Progenitor cell of endocrine pancreas (in vitro differentiated cells): ENCODE measurements around the gene ZNF836. TPM values are rescaled to one million over a fixed set of nuclear protein-coding genes. Genes with fewer than 3 reads are reported as not detected.
A peak's percentile ranks its signal among the peaks of the same experiment; 100 is the strongest.

Experiments used
- DNase-seq: peaks from one replicate; pipeline ENCODE4 v3.0.0; 2021; ENCODE audit warnings: low spot score; ENCODE audit not compliant: unreplicated experiment
- H3K27ac Mint-ChIP-seq: 2 replicates; pipeline ENCODE4 v1.8.0; 2021; ENCODE audit warnings: mild to moderate bottlenecking, moderate library complexity, mixed read lengths
- H3K27me3 Mint-ChIP-seq: 2 replicates; pipeline ENCODE4 v1.8.0; 2021; ENCODE audit warnings: mixed read lengths
- H3K36me3 Mint-ChIP-seq: 2 replicates; pipeline ENCODE4 v1.8.0; 2022; ENCODE audit warnings: mixed read lengths; ENCODE audit not compliant: insufficient read depth
- H3K4me1 Mint-ChIP-seq: 2 replicates; pipeline ENCODE4 v1.8.0; 2021; ENCODE audit warnings: low read depth, mixed read lengths
- H3K4me3 Mint-ChIP-seq: 2 replicates; pipeline ENCODE4 v1.8.0; 2021; ENCODE audit warnings: low read depth, mild to moderate bottlenecking, moderate library complexity, mixed read lengths
- H3K9me3 Mint-ChIP-seq: 2 replicates; pipeline ENCODE4 v1.8.0; 2021; ENCODE audit warnings: low read depth, mixed read lengths
- long read RNA-seq: library from polyadenylated mRNA; unstranded; transcript quantifications from one replicate; pipeline ENCODE4 v2.0.0, GENCODE V29; 2020
- total RNA-seq: library from RNA; stranded (reverse); gene quantifications from 2 replicates; pipeline ENCODE4 v1.2.1, GENCODE V29; 2021
- TF ChIP-seq, protein P1 (sequence below): fragments of 200-600 bp; sonication (generic); IDR thresholded peaks from one replicate; pipeline ENCODE4 v1.5.0; 2021; ENCODE audit warnings: antibody characterized with exemption, mild to moderate bottlenecking; ENCODE audit not compliant: unreplicated experiment

Gene ZNF836
- total RNA-seq, result 30.2 and 32.6 TPM in 2 replicates
- long read RNA-seq, partial matches to known transcripts, result 4 of 20 reads
- long read RNA-seq, other reads (novel, unspliced or antisense), result 13 of 20 reads

DNA sequence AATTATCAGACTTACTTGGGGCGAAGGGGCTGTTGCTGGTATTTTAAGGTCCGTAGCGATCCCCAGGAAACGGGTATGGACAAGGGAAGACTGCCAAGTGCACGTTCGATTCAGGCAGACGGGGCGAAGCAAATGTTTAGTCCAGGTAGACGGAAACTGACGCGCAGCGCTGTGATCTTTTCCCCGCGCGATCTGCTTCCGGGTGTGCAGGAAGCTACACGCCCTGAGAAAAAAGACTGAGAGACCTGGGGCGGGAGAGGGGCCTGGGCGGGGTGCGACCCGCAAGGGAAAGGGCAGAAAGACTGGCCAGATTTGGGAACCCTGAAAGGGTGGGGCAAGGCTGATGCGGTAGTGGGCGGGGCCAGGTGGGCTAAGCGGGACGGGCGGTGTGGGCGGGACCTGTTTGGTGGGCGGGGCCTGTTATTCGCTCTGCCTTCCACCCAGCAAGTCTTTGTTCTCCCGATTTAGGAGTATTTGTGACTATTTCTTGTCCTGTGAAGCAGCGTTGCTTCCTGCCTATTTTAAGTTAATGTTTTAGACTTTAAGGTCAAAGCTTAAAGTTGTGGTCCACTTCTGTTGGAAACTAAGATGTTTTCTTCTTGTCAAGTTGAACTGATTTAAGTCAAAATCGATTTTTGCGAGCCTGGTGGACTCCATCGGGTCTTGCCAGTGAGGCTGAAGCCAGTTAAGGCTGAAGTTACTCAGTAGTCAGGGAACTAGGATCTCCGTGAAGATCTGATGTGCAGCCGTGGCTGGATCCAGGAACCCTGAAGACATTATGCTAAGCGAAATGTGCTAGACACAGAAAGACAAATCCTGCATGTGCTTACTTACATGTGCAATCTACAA lies at the start of gene ZNF836:
Gene ZNF836, minus strand, starts transcription at position 301 of the 849 bp plus-strand sequence. CDS start 3,549 bp downstream, outside the sequence.
- peaks cover 3% of the 10 kb centered on the region for H3K9me3 Mint-ChIP-seq
- peaks cover 18% of the 10 kb centered on the region for H3K36me3 Mint-ChIP-seq
- DNase-seq, result peak; percentile 72
- peaks cover 22% of the 10 kb centered on the region for H3K4me1 Mint-ChIP-seq
- peak within 1 kb of the TSS; percentile 93 for H3K4me3 Mint-ChIP-seq
- TF ChIP-seq, protein P1, sequence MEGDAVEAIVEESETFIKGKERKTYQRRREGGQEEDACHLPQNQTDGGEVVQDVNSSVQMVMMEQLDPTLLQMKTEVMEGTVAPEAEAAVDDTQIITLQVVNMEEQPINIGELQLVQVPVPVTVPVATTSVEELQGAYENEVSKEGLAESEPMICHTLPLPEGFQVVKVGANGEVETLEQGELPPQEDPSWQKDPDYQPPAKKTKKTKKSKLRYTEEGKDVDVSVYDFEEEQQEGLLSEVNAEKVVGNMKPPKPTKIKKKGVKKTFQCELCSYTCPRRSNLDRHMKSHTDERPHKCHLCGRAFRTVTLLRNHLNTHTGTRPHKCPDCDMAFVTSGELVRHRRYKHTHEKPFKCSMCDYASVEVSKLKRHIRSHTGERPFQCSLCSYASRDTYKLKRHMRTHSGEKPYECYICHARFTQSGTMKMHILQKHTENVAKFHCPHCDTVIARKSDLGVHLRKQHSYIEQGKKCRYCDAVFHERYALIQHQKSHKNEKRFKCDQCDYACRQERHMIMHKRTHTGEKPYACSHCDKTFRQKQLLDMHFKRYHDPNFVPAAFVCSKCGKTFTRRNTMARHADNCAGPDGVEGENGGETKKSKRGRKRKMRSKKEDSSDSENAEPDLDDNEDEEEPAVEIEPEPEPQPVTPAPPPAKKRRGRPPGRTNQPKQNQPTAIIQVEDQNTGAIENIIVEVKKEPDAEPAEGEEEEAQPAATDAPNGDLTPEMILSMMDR, result no peak
- H3K27ac Mint-ChIP-seq, result peak within 1 kb of the TSS; percentile 97
- H3K27me3 Mint-ChIP-seq, result no peaks in the 10 kb centered on the region

DNA sequence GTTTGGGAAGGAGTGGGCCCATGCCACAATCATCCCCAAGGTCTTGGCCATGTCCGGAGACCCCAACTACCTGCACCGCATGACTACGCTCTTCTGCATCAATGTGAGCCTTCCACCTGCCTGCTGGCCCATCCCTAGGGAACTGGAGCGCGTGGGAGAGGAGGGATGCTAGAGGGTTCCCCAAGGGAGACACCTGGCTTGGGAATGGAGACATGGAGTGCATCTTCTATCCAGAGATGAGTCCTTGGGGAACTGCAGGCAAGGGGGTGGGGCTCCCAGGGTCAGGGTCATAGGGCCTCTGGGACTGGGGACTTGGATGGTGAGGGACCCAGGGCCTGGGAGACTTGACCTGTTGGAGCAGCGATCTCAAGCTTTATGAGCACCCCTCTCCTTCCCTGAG lies 49.6 kb upstream of the ZNF836 start:
- Mint-ChIP-seq H3K36me3 (peaks cover 34% of the 10 kb centered on the region), H3K27ac (no peak overlapping the region), H3K4me1 (no peaks in the 10 kb centered on the region), H3K27me3 (no peaks in the 10 kb centered on the region), H3K9me3 (no peaks in the 10 kb centered on the region), H3K4me3 (no peak overlapping the region)
- no peak for DNase-seq
- TF ChIP-seq, protein P1, result no peak

DNA sequence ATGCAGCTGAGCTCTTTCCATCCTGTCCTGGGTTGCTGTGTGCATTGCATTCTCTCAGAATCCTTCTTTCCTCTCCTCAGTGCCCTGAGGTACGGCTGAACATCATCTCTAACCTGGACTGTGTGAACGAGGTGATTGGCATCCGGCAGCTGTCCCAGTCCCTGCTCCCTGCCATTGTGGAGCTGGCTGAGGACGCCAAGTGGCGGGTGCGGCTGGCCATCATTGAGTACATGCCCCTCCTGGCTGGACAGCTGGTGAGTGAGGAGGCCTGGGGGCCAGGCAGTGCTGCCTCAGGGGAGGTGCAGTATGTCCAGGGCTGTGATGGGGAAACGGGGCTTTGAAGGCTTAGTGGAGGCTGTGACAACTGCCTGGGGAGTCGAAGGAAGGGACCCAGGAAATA lies 48.2 kb upstream of the ZNF836 start:
- H3K9me3 Mint-ChIP-seq, result no peaks in the 10 kb centered on the region
- no peak overlapping the region for H3K4me3 Mint-ChIP-seq
- no peaks in the 10 kb centered on the region for H3K27me3 Mint-ChIP-seq
- H3K36me3 Mint-ChIP-seq, result peaks cover 29% of the 10 kb centered on the region
- H3K27ac Mint-ChIP-seq, result peak overlapping the region; percentile 50
- DNase-seq, result no peak
- TF ChIP-seq, protein P1, result no peak
- no peaks in the 10 kb centered on the region for H3K4me1 Mint-ChIP-seq

DNA sequence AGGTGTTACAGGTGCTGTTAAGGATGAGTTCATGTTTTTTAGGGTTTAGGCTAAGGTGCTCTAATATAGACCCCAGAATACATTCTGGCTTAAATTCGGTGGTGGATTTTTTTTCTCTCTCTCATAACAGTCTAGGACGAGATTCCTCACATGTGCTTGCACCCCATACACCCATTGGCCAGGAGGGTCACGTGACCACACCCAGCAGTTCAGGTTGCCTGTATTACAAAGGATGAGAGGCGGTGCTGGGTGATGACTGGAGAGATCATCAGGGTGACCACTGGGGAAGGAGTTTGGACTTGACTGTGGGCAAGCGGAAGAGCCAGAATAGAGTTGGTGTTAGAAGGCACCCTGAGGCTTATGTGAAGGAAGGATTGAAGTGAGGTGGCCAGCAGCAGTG lies 46.2 kb upstream of the ZNF836 start:
- Mint-ChIP-seq H3K4me3 (no peak overlapping the region), H3K36me3 (peaks cover 32% of the 10 kb centered on the region), H3K27me3 (no peaks in the 10 kb centered on the region), H3K4me1 (no peaks in the 10 kb centered on the region), H3K9me3 (no peaks in the 10 kb centered on the region), H3K27ac (no peak overlapping the region)
- TF ChIP-seq, protein P1, result no peak
- no peak for DNase-seq

DNA sequence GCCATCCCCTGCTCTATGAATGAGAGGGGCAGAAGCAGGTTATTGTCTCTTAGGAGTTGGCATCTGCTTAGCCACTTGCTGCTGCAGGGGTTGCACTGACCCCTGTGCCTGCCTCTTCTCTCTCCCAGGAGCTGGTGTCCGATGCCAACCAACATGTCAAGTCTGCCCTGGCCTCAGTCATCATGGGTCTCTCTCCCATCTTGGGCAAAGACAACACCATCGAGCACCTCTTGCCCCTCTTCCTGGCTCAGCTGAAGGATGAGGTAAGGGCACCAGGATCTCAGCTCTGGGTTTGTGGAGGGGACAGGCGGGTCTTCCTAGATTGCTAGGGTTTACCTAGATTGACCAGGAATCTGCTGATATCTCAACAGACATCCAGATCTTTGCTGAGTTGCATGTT lies 45.0 kb upstream of the ZNF836 start:
- no peaks in the 10 kb centered on the region for H3K4me1 Mint-ChIP-seq
- H3K36me3 Mint-ChIP-seq, result peaks cover 32% of the 10 kb centered on the region
- H3K27ac Mint-ChIP-seq, result no peak overlapping the region

More for the DNA sequence above, 45.0 kb upstream of the ZNF836 start:
- no peak for DNase-seq
- H3K9me3 Mint-ChIP-seq, result no peaks in the 10 kb centered on the region
- H3K4me3 Mint-ChIP-seq, result no peak overlapping the region
- no peaks in the 10 kb centered on the region for H3K27me3 Mint-ChIP-seq
- TF ChIP-seq, protein P1, result no peak
